Smooth muscle cell of trachea (primary cell): ENCODE measurements around the gene RAET1L. TPM values are rescaled to one million over a fixed set of nuclear protein-coding genes. Genes with fewer than 3 reads are reported as not detected.

Source experiments
- total RNA-seq: library from RNA; depleted of rRNA; stranded (reverse); fragments of >200 nt; gene quantifications from 2 replicates; pipeline ENCODE4 v1.2.1, GENCODE V29; 2014

The RAET1L gene
- total RNA-seq, result not detected in 2 replicates

GRCh38 chr6:150025201-150025917 lies at the start of gene RAET1L:
TSS of gene RAET1L (minus strand) at chr6:150025532. CDS start at chr6:150025471, 61 bp downstream.

GRCh38 chr6:150068720-150069648 lies 43.7 kb upstream of the RAET1L start, which contains the start of gene ULBP3:
TSS of gene ULBP3 (minus strand) at chr6:150069121. CDS start at chr6:150069066, 55 bp downstream.

Other genes with a start within 250 kb of the RAET1L start
- gene LRP11, start 161.2 kb downstream of the RAET1L start, total RNA-seq, result 125 and 158 TPM in 2 replicates
- 2.2 and 4.8 TPM in 2 replicates for gene RAET1E, start 127.4 kb downstream of the RAET1L start, total RNA-seq
- 5.7 and 5.8 TPM in 2 replicates for gene RAET1G, start 102.4 kb downstream of the RAET1L start, total RNA-seq
- gene ULBP2, start 83.5 kb downstream of the RAET1L start, total RNA-seq, result 0.99 and 2.5 TPM in 2 replicates
- gene ULBP1, start 61.6 kb downstream of the RAET1L start, total RNA-seq, result 0.44 and 0.50 TPM in 2 replicates
- gene ULBP3, start 43.6 kb upstream of the RAET1L start, total RNA-seq, result 12.6 and 28.4 TPM in 2 replicates
- gene PPP1R14C, start 117.5 kb upstream of the RAET1L start, total RNA-seq, result 0.29 and 0.33 TPM in 2 replicates